Stimulated activated naive CD8-positive, alpha-beta T cell treated with anti-CD3 and anti-CD28 coated beads, Interleukin-15, Interleukin-2, amounts not matched to agents 100 ng/mL and 50 ng/mL, for 24 hours (primary cell): ENCODE results near the gene SMG9.
A peak's percentile ranks its signal among the peaks of the same experiment; 100 is the strongest.
"Not testable (repeated sequence)": the region's sequence is repeated elsewhere in the genome, so short reads cannot be mapped to it uniquely, and the experiment has no call there.

Source experiments
- H3K27ac Mint-ChIP-seq: one replicate; pipeline ENCODE4 v1.8.0; 2021; ENCODE audit warnings: mild to moderate bottlenecking, mixed read lengths
- H3K27me3 Mint-ChIP-seq: one replicate; pipeline ENCODE4 v1.8.0; 2021; ENCODE audit warnings: mixed read lengths
- H3K36me3 Mint-ChIP-seq: one replicate; pipeline ENCODE4 v1.8.0; 2021; ENCODE audit warnings: low read depth, mixed read lengths
- H3K4me1 Mint-ChIP-seq: one replicate; pipeline ENCODE4 v1.8.0; 2021; ENCODE audit warnings: low read depth, mixed read lengths
- H3K4me3 Mint-ChIP-seq: one replicate; pipeline ENCODE4 v1.8.0; 2021; ENCODE audit warnings: mild to moderate bottlenecking, mixed read lengths
- H3K9me3 Mint-ChIP-seq: one replicate; pipeline ENCODE4 v1.8.0; 2021; ENCODE audit warnings: mixed read lengths

SMG9 gene

GRCh38 chr19:43769256-43769655 is 14.5 kb upstream of the SMG9 start:
- Mint-ChIP-seq H3K9me3 (no peaks in the 10 kb centered on the region), H3K4me1 (peaks cover 55% of the 10 kb centered on the region), H3K27ac (no peak overlapping the region), H3K36me3 (peaks cover 86% of the 10 kb centered on the region), H3K27me3 (no peaks in the 10 kb centered on the region), H3K4me3 (no peak overlapping the region)

- peaks cover 63% of the 10 kb centered on the region for H3K4me1 Mint-ChIP-seq
- H3K9me3 Mint-ChIP-seq: no peaks in the 10 kb centered on the region
- no peak overlapping the region for H3K4me3 Mint-ChIP-seq
- H3K27me3 Mint-ChIP-seq: no peaks in the 10 kb centered on the region
- peak overlapping the region; percentile 64 for H3K27ac Mint-ChIP-seq
- peaks cover 89% of the 10 kb centered on the region for H3K36me3 Mint-ChIP-seq
These were observed 13.7 kb upstream of the SMG9 start for GRCh38 chr19:43768273-43769050.

GRCh38 chr19:43767818-43768217 is 13.1 kb upstream of the SMG9 start:
- Mint-ChIP-seq H3K27ac (peak overlapping the region; percentile 97), H3K4me3 (no peak overlapping the region), H3K36me3 (peaks cover 87% of the 10 kb centered on the region), H3K27me3 (no peaks in the 10 kb centered on the region), H3K9me3 (peaks cover 2% of the 10 kb centered on the region), H3K4me1 (peaks cover 70% of the 10 kb centered on the region)

- H3K4me1 Mint-ChIP-seq: peaks cover 75% of the 10 kb centered on the region
- no peak overlapping the region for H3K4me3 Mint-ChIP-seq
- H3K36me3 Mint-ChIP-seq: peaks cover 87% of the 10 kb centered on the region
These were observed 12.6 kb upstream of the SMG9 start for GRCh38 chr19:43767316-43767715.

GRCh38 chr19:43766755-43767043 is 11.9 kb upstream of the SMG9 start:
- peaks cover 84% of the 10 kb centered on the region for H3K36me3 Mint-ChIP-seq
- H3K27me3 Mint-ChIP-seq: no peaks in the 10 kb centered on the region
- H3K4me3 Mint-ChIP-seq: peak overlapping the region; percentile 73
- peaks cover 79% of the 10 kb centered on the region for H3K4me1 Mint-ChIP-seq
- peaks cover 5% of the 10 kb centered on the region for H3K9me3 Mint-ChIP-seq
- peak overlapping the region; percentile 97 for H3K27ac Mint-ChIP-seq

More at GRCh38 chr19:43767316-43767715, 12.6 kb upstream of the SMG9 start:
- H3K27me3 Mint-ChIP-seq: no peaks in the 10 kb centered on the region
- H3K9me3 Mint-ChIP-seq: peaks cover 5% of the 10 kb centered on the region
- peak overlapping the region; percentile 97 for H3K27ac Mint-ChIP-seq

- Mint-ChIP-seq H3K4me3 (peak overlapping the region; percentile 73), H3K27ac (peak overlapping the region; percentile 97), H3K9me3 (peaks cover 5% of the 10 kb centered on the region), H3K27me3 (no peaks in the 10 kb centered on the region), H3K36me3 (peaks cover 73% of the 10 kb centered on the region), H3K4me1 (peaks cover 79% of the 10 kb centered on the region)
These were observed 10.5 kb upstream of the SMG9 start for GRCh38 chr19:43765109-43765876.

- Mint-ChIP-seq H3K4me3 (peak overlapping the region; percentile 73), H3K36me3 (peaks cover 67% of the 10 kb centered on the region), H3K27ac (peak overlapping the region; percentile 97), H3K4me1 (peaks cover 78% of the 10 kb centered on the region)
- not testable (repeated sequence) for H3K9me3 Mint-ChIP-seq, H3K27me3 Mint-ChIP-seq
These were observed 9.9 kb upstream of the SMG9 start for GRCh38 chr19:43764684-43765083.

- Mint-ChIP-seq H3K27ac (peak overlapping the region; percentile 89), H3K27me3 (no peaks in the 10 kb centered on the region), H3K4me1 (peaks cover 77% of the 10 kb centered on the region), H3K36me3 (peaks cover 55% of the 10 kb centered on the region), H3K9me3 (peaks cover 5% of the 10 kb centered on the region), H3K4me3 (peak overlapping the region; percentile 53)
These were observed 8.7 kb upstream of the SMG9 start for GRCh38 chr19:43763473-43763939.

GRCh38 chr19:43762814-43763213 is 8.1 kb upstream of the SMG9 start:
- H3K4me3 Mint-ChIP-seq: peak overlapping the region; percentile 53

GRCh38 chr19:43760941-43761340 is 6.2 kb upstream of the SMG9 start:
- Mint-ChIP-seq H3K27ac (no peak overlapping the region), H3K4me1 (peaks cover 75% of the 10 kb centered on the region)

More at GRCh38 chr19:43762814-43763213, 8.1 kb upstream of the SMG9 start:
- H3K9me3 Mint-ChIP-seq: peaks cover 5% of the 10 kb centered on the region
- H3K27me3 Mint-ChIP-seq: no peaks in the 10 kb centered on the region
- peak overlapping the region; percentile 89 for H3K27ac Mint-ChIP-seq
- H3K4me1 Mint-ChIP-seq: peaks cover 75% of the 10 kb centered on the region
- H3K36me3 Mint-ChIP-seq: peaks cover 48% of the 10 kb centered on the region

GRCh38 chr19:43759515-43759914 is 4.8 kb upstream of the SMG9 start:
- peak overlapping the region; percentile 13 for H3K27ac Mint-ChIP-seq
- H3K9me3 Mint-ChIP-seq: peaks cover 5% of the 10 kb centered on the region
- H3K36me3 Mint-ChIP-seq: peaks cover 48% of the 10 kb centered on the region
- H3K4me1 Mint-ChIP-seq: peaks cover 72% of the 10 kb centered on the region
- H3K27me3 Mint-ChIP-seq: no peaks in the 10 kb centered on the region
- no peak overlapping the region for H3K4me3 Mint-ChIP-seq

More at GRCh38 chr19:43760941-43761340, 6.2 kb upstream of the SMG9 start:
- no peaks in the 10 kb centered on the region for H3K27me3 Mint-ChIP-seq
- no peak overlapping the region for H3K4me3 Mint-ChIP-seq
- peaks cover 5% of the 10 kb centered on the region for H3K9me3 Mint-ChIP-seq
- peaks cover 48% of the 10 kb centered on the region for H3K36me3 Mint-ChIP-seq

- H3K9me3 Mint-ChIP-seq: no peaks in the 10 kb centered on the region
- H3K27me3 Mint-ChIP-seq: no peaks in the 10 kb centered on the region
- peaks cover 73% of the 10 kb centered on the region for H3K4me1 Mint-ChIP-seq
- peaks cover 52% of the 10 kb centered on the region for H3K36me3 Mint-ChIP-seq
- peak overlapping the region; percentile 96 for H3K4me3 Mint-ChIP-seq
- peak overlapping the region; percentile 99 for H3K27ac Mint-ChIP-seq
These were observed 567 bp upstream of the SMG9 start for GRCh38 chr19:43755256-43755801.

- Mint-ChIP-seq H3K9me3 (no peaks in the 10 kb centered on the region), H3K4me3 (peak overlapping the region; percentile 96), H3K27me3 (no peaks in the 10 kb centered on the region), H3K36me3 (peaks cover 61% of the 10 kb centered on the region), H3K4me1 (peaks cover 73% of the 10 kb centered on the region), H3K27ac (peak overlapping the region; percentile 99)
These were observed 584 bp downstream of the SMG9 start for GRCh38 chr19:43754253-43754502.

- no peaks in the 10 kb centered on the region for H3K9me3 Mint-ChIP-seq
- H3K4me3 Mint-ChIP-seq: peak overlapping the region; percentile 96
- peak overlapping the region; percentile 99 for H3K27ac Mint-ChIP-seq
- peaks cover 71% of the 10 kb centered on the region for H3K4me1 Mint-ChIP-seq
- H3K27me3 Mint-ChIP-seq: no peaks in the 10 kb centered on the region
- H3K36me3 Mint-ChIP-seq: peaks cover 72% of the 10 kb centered on the region
These were observed 2.4 kb downstream of the SMG9 start for GRCh38 chr19:43752287-43752875.
